Activated CD8-positive, alpha-beta memory T cell treated with anti-CD3 and anti-CD28 coated beads, Interleukin-2, amount 50 U/mL, for 48 hours (primary cell): ENCODE results near the gene EEPD1.
"Not testable (repeated sequence)": the region's sequence is repeated elsewhere in the genome, so short reads cannot be mapped to it uniquely, and the experiment has no call there.

Experiments used
- DNase-seq: peaks from one replicate; pipeline ENCODE4 v3.0.0-alpha.2; 2020

Gene EEPD1

DNA sequence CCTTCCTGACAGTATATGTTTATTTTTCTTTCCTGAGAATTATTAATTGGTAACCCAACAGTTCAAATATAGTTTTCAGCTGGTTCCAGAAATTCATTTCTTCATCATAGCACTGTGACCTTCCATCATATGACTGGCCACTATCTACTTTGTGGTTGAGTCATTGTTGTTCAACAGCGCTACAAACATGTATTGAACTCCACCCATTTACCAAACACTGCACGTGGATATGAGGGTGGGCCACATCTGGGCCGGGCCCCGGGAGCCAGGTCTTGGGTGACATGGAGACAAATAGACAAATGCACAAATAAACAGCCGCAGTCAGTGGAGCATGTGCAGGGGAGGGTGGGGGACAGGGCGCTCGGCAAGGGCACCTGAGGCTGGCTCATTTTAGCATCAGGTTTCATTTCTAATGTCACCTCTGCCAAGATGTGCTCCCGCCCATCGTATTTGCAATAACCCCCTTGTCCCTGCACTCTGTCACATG is 24.0 kb upstream of the EEPD1 start:
- no peak for DNase-seq

DNA sequence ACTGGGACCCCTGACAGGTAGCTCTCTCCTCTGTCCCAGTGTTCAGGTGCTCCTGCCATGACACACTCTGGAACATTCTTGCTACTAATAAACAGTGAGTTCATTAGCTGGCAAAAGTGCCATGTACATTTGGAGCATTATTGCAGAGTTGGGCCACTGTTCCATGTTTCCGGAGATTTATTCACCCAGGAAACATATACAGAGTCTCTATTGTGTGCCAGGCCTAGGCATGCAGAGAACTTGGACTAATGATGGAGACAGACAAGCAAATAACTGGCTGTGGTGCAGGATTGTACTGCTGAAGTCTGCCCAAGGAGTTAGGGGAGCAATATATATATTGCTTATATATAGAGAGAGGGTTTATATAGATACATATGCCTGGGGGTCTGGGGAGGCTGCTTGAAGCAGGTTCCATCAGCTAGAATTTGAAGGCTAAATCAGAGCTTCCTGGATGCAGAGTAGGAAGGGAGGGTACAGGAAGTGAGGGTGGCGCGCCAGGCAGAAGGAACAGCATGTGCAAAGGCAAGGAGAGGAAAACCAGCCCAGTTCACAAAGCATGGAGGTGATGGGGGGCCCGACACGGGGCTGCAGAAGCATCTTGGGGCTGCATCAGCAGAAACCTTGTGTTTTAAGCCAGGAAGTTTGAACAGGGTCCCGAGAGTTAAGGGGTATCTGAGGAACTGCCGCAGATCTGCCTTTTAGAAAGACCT is 22.7 kb upstream of the EEPD1 start:
- DNase-seq: no peak

DNA sequence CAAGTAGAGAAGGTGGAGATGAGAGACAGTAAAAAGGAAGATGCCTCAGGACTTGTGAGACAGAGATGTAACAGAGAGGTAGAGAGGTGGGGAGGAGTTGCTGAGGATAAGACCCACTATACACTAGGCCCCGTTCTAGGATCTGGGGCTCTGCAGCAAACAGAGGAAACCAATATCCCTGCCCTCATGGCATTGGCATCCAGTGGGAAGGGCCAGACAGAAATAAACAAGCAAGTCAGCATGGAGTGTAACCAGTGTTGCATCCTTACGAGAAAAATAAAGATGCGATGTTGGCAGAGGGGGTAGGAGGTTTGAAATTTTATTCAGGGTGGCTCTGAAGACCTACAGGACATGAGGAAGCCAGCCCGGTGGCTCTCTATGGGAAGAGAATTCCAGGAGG is 22.0 kb upstream of the EEPD1 start:
- DNase-seq: no peak

DNA sequence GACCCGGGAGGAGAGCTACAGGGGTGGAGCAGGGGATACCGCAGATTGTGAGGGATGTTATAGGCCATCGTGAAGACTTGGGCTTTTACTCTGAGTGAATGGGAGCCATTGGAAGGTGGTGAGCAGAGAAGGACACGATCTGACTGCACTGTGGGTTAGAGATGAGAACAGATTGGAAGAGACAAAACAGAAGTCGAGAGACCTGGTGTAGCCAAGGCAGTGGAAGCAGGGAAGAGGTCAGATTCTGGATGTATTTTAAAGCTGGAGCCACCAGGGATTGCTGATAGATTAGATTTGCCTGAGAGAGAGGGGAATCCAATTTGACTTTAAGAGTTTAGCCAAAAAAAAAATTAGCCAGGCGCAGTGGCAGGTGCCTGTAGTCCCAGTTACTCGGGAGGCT is 21.6 kb upstream of the EEPD1 start:
- DNase-seq: no peak

DNA sequence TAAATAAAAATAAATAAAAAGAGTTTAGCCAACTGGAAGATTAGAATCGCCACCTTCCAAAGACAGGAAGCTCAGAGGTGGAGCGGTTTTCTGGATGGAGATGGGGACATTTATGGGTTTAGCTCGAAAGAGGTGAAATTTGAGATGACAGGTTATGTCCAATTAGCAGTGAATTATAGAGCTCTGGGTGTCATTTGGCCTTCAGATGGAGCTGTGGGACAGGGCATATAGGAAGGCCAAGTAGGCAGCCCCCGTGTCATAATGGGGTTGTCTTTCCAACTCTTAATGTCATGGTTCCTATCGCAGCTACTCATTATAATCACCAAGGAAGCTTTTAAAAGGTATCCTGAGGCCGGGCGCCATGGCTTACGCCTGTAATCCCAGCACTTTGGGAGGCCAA is 21.0 kb upstream of the EEPD1 start:
- no peak for DNase-seq

DNA sequence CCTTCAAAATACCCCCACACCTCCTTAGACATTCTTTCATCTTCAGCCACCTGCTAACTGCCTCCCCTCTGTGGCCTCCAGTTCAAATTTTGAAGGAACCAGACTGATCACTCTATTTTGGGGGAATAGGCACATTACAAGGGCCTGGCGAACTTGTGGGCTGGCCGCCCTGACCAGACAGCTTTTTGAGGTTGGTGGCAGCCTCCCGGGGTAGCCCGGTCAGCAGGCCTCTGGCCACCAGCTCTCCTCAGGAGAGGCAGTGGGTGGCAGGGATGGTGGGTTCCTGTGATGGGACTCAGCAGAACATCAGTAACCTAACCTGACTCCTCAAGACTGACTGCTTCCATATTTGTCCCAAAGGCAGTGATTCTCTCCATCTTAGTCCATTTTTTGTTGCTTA is 17.4 kb upstream of the EEPD1 start:
- no peak for DNase-seq

DNA sequence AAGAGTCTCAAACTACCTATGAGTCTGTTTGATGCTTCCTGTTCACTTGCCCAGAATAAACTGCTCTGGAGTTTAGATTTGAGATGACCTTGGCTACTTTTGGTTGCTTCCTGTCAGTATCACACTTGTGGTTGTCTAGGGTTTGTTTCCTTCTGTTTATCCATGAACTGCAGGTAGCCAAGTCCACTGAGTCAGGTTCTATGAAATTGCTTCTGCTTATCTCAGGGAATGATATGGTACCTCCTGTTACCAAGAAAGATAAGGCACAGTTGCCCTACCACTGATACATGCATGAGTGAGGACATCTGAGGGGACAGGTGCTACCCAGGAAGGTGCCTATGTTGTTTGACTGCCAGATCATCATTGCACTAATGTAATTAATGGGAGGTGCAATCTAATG is 15.8 kb upstream of the EEPD1 start:
- no peak for DNase-seq

DNA sequence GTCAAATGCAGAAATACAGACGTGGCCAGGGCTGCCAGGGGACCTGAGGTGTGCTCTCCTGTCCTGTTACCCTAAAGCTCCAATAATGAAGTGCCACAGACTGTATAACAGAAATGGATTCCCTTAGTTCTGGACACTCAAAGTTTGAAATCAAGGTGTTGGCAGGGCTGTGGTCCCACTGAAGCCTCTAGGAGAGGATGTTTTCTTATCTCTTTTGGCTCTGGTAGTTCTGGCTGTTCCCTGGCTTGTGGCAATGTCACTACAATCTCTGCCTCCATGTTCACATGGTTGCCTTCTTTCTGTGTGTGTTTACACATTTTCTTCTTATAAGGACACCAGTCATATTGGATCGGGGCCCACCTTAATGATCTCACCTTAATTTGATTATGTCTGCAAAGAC is 15.3 kb upstream of the EEPD1 start:
- no peak for DNase-seq

DNA sequence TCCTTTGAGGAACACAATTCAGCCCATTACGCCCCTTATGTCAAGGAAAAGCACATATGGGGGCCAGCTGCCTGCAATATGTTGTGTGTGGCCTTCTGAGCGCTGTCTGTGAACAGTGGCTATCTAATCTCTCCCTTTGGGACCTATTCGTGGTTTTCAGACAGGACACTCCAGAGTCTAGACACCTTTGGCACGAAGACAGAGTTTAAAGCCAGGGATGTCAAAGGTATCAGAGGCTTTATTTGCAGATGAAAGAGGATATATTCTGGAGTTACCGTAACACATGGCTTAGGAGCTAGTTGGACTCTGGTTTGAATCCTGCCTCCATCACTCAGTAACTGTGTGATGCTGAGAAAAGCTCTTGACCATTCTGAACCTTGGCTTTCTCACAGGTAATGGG is 14.8 kb upstream of the EEPD1 start:
- DNase-seq: no peak

DNA sequence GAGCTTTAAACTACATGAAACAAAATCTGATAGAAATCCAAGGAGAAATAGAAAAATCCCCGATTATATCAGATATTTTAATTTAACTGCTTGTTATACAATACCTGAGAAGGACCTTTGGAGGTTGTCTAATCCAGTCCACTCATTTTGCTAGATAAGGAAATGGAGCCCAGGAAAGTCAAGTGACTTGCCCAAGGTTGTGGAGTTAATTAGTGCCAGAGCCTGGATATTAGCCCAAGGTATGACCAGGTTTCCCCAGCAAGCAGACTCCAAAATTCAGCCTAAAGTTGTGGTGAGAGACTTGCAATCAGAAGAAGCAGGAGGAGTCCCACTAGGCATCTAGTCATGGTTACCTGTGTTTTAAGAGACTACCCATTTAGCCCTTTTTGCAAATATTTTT is 11.7 kb upstream of the EEPD1 start:
- no peak for DNase-seq

DNA sequence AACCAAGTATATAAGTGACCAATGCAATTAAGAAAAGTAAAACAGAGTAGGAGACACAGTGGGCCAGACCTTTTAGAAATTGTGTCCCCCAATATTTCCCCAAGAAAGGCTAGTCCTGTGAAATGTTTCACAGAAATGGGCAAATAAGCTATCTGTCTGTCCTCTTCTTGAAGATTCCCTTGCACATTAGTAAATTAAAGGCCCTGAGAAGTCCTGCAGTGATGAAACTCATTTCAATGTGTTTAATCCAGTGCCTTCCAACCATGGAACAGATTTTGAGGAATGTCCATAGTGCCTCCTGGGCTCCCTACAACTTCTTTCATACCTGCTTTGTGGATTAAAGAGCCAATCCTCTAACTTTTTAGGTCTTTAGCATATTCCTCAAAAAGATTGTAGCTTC is 11.2 kb upstream of the EEPD1 start:
- no peak for DNase-seq

DNA sequence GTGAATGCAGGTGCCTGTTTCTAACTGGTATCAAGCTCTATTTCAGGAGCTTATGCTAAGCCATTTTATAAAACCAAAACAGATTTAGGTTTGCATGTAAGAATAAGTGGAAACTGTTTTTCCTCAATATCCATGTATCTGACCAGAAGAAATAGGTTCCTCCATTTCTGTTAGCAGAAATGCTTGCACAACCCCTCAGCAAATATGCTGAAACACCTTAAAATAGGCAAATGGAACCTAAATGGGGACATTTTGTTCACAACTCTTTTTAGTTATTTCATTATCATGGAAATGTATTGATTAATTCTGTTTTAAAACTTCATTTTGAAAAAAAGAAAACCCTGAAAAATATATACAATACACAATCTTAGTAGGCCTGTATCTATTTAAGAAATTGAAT is 8.9 kb upstream of the EEPD1 start:
- DNase-seq: no peak

DNA sequence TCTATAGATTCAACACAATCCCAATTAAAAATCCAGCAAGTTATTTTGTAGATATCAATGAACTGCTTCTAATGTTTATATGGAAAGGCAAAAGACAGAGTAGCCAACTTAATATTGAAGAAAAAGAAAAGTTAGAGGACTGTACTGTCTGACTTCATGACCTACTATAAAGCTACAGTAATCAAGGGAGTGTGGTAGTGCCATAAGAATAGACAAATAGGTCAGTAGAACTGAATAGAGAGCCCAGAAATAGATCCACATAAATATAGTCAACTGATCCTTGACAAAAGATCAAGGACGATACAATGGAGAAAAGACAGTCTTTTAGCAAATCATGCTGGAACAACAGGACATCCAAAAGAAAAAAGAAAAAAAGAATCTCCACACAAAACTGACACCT is 7.4 kb upstream of the EEPD1 start:
- no peak for DNase-seq

DNA sequence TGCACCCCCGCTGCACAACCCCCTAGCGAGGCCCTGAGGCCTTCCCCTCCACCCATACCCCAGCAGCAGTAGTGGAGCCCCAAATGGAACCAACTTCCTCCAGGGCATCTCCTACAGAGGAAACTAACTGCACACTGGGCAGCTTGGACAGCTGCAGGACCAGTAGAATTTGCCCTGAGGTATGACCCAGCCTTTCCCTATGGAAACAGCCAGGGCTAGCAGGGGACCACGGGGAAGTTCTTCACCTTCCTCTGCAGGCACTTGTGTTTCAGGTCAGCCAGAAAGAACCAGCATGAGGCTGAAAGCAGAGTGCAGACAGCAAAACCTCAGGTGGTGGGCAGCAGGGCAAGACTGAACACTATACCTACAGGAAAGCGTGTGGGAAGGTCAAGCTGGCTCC is 5.7 kb upstream of the EEPD1 start:
- DNase-seq: no peak

DNA sequence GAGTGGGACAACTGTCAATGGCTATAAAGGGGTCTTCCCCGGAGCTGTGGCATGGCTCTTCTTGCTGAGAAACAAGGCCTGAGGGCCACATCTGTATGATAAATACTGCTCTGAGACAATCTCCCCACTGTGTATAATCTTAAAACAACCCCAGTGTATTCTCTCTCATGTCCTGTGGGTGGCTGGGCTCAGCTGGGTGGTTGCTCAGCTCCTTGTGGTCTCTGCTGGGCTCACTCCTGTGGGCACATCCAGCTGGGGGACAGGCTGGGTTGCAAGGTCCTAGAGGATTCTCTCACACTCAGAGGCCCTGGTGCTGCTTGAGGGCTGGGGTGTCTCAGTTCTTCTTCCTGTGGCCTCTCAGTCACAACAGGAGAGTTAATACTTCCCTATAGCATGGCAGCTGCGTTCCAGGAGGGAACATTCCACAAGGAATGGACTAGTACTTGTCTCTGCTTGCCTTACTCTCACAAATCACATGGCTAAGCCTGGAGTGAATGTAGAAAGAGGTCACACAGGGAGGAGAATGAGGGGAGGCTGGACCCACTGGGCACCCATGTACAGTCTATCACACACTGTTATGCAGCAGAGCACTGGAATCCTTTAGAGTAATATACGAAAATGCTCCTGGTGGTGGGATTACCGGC is 4.5 kb upstream of the EEPD1 start:
- no peak for DNase-seq

DNA sequence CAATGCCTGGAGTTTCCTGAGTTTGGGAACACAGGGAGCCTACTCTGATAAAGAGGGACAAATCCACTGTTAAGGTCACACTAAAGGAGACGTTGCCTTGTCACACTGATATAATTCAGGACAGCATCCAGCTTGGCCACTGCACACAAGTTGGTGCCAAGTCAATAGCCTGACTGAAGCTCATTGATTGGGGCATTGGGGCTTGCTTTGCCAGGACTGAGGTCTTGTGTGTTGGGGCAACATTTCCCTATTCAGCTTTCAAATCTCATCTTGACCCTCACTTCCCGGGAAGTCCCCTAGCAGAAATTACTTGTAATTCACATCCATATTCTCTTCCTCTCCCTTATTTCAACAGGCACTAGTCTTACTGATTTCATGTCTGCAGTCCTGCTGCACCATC is 3.8 kb upstream of the EEPD1 start:
- not testable (repeated sequence) for DNase-seq

DNA sequence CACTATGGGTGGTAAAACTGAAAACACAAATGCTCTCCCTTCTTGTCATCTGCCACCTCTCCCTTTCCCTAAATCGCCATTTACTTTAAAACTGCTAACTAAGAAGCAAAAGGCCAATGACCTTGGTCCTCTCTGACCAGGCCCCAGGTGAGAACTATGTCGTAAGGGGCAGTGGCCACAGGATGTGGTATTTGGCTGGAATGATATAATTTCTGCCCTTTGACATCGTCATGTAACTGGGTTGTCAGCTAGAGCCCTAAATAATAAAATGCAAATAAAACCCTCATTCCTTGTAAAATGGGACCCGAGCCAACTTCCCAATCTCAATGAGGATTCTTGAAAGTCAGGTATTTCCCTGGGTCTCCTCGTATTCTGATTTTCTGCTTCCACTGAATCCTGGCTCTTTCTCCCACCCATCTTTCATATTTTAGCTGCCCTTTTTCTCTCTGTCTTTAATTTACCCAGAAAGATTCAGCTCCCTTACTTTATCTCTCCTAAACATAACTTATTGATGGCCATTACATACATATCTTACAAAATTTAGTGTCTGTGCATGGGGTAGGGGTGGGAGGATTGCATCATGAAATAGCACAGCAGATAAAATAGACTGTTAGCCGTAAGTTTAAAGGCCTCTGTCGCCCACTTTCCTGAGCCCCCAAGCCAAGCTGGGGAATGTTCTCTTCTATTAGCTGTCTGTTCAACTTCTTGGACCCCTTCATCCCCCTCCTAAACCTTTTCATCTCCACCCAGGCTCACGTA is 3.2 kb upstream of the EEPD1 start:
- DNase-seq: no peak

DNA sequence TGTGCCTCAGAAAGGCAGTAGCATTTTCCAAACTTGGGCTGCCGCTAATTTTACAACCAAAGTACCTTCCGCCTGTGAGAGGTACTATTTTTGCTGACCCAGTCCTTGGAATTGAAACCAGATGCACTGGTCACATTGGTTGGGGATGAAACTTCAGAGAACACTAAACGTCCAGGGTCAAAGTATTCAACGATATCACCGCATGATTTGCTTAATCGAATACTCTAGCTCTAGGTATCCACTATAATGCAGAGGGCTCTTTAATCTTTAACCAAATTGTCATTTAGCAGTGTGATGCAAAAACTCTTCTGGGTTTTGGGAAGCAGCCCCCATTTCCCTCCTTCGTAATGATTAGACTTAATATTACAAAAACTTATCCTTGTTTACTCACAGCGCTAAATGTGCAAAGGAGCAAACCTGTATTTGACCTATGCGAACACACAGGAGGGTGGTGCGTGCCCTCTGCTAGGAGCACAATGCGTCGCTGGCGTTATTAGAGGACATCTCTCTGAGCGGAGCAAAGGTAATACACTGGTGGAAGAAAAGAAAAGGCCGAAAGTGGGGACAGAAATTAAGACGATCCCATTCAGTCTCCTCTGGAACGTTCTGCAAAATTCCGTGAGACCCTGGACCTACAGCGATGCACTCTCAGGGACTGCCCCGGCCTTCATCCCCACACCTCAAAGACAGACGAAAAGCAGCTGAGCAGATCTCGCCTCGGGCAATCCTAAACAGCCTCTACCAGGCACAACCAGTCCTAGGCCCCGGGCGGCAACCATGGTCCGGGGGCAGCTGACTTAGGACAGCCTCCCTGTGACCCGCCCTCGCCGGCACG is 916 bp upstream of the EEPD1 start:
- no peak for DNase-seq

DNA sequence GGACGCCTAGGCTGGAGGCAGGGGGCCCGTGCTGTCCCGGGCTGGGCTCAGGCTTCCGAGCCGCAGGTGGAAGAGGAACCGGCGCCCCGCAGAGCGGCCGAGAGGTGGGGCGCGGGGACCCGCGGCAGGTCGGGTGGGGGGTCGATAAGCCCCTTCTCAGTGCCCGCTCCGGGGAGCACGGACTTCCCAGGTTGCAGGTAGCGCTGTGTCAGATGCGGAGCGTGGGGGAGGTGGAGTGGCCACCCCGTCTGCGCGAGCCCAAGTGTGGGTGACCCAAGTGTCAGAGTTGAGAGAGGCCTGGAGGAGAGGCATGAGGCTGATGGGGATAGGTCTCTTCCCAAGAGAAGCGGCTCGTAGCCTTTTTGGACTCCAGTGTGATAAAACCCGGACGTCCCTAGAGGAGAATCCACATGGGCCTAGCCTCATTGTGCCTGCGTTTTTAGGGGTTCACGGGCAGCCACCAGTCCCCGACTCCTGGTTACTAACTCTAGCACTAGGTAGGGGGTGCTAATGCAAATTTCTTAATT is 580 bp downstream of the EEPD1 start:
- peak; percentile 74 for DNase-seq

DNA sequence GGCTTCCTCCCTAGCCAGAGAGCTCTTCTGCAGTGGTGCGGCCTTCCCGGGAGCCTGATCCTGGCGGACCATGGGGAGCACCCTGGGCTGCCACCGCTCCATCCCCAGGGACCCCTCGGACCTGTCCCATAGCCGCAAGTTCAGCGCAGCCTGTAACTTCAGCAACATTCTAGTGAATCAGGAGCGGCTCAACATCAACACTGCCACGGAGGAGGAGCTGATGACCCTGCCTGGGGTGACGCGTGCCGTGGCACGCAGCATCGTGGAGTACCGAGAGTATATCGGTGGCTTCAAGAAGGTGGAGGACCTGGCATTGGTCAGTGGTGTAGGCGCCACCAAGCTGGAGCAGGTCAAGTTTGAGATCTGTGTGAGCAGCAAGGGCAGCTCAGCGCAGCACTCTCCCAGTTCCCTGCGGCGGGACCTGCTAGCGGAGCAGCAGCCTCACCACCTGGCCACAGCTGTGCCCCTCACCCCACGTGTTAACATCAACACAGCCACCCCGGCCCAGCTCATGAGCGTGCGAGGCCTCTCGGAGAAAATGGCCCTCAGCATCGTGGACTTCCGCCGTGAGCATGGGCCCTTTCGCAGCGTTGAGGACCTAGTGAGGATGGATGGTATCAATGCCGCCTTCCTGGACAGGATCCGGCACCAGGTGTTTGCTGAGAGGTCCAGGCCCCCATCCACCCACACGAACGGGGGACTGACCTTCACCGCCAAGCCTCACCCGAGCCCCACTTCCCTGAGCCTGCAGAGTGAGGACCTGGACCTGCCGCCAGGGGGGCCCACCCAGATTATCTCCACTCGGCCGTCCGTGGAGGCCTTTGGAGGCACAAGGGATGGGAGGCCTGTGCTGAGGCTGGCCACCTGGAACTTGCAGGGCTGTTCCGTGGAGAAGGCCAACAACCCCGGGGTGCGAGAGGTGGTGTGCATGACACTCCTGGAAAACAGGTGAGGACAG is 1.5 kb downstream of the EEPD1 start:
- DNase-seq: no peak

DNA sequence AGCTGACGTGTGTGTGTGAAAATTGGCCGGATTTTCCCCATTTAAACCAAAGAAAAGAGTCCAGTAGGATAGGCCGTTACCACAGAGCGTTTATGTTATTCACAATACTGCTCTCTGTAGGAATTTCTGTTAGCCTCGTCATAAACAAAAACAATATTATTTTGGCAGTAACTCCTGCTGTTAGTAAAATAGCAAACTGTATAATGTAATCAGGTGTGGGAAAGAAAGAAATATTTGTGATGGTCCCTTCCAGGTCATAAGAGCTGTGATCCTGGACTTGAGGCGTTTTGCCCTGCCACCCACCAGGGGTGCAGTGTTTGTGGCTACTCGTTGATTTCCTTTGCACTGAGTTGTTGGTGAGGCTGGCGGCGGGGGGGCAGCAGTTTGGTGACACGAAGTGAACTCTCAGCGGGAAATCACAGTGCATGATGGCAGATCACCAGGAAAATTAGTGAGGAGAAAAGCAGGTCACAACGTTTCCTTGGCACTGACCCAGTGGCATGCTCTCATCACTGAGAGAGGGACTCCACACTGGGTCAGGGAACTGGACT is 2.8 kb downstream of the EEPD1 start:
- no peak for DNase-seq
